WTC11 (cell line): ENCODE data around the gene COL18A1. TPM values are rescaled to one million over a fixed set of nuclear protein-coding genes. Genes with fewer than 3 reads are reported as not detected.

ENCODE experiments used
- AFF4 ChIP-seq: sonication (generic); formaldehyde crosslinking; IDR thresholded peaks from 2 replicates; pipeline ENCODE4 v1.8.1; 2023; ENCODE audit warnings: mild to moderate bottlenecking, missing genetic modification reagents, borderline replicate concordance
- E2F4 ChIP-seq: sonication (generic); formaldehyde crosslinking; IDR thresholded peaks from 2 replicates; pipeline ENCODE4 v1.8.1; 2022; ENCODE audit warnings: low read depth, mild to moderate bottlenecking, moderate library complexity, missing genetic modification reagents, borderline replicate concordance
- ELF4 ChIP-seq: sonication (generic); formaldehyde crosslinking; IDR thresholded peaks from 2 replicates; pipeline ENCODE4 v1.8.1; 2022; ENCODE audit warnings: low read depth, mild to moderate bottlenecking, moderate library complexity, missing genetic modification reagents
- FOXK1 ChIP-seq: sonication (generic); formaldehyde crosslinking; IDR thresholded peaks from 2 replicates; pipeline ENCODE4 v1.8.0; 2022; ENCODE audit warnings: mild to moderate bottlenecking, moderate library complexity, missing genetic modification reagents
- IRF1 ChIP-seq: sonication (generic); formaldehyde crosslinking; IDR thresholded peaks from 2 replicates; pipeline ENCODE4 v1.8.0; 2023; ENCODE audit warnings: missing genetic modification reagents
- NR1H2 ChIP-seq: sonication (generic); formaldehyde crosslinking; IDR thresholded peaks from 2 replicates; pipeline ENCODE4 v1.9.0; 2021; ENCODE audit warnings: mild to moderate bottlenecking, moderate library complexity, missing genetic modification reagents
- PRDM15 ChIP-seq: sonication (generic); formaldehyde crosslinking; IDR thresholded peaks from 2 replicates; pipeline ENCODE4 v1.8.0; 2022; ENCODE audit warnings: missing genetic modification reagents
- RELA ChIP-seq: sonication (generic); formaldehyde crosslinking; IDR thresholded peaks from 2 replicates; pipeline ENCODE4 v1.8.1; 2022; ENCODE audit warnings: missing genetic modification reagents, mild to moderate bottlenecking, borderline replicate concordance
- TP53 ChIP-seq: sonication (generic); formaldehyde crosslinking; IDR thresholded peaks from 2 replicates; pipeline ENCODE4 v1.8.1; 2023; ENCODE audit warnings: mild to moderate bottlenecking, missing genetic modification reagents
- USF2 ChIP-seq: sonication (generic); formaldehyde crosslinking; IDR thresholded peaks from 2 replicates; pipeline ENCODE4 v1.8.1; 2023; ENCODE audit warnings: mild to moderate bottlenecking, missing genetic modification reagents, moderate library complexity
- ZNF138 ChIP-seq: sonication (generic); formaldehyde crosslinking; conservative IDR thresholded peaks from 2 replicates; pipeline ENCODE4 v1.8.1; 2022; ENCODE audit warnings: mild to moderate bottlenecking, moderate library complexity, missing genetic modification reagents
- ZNF232 ChIP-seq: sonication (generic); formaldehyde crosslinking; IDR thresholded peaks from 2 replicates; pipeline ENCODE4 v1.8.0; 2022; ENCODE audit warnings: mild to moderate bottlenecking, missing genetic modification reagents
- ZNF512 ChIP-seq: sonication (generic); formaldehyde crosslinking; IDR thresholded peaks from 2 replicates; pipeline ENCODE4 v1.8.1; 2022; ENCODE audit warnings: missing genetic modification reagents, borderline replicate concordance
- ZSCAN18 ChIP-seq: fragments of 250-450 bp; sonication (Bioruptor Pico); IDR thresholded peaks from 2 replicates; pipeline ENCODE4 v2.1.2; 2022; ENCODE audit warnings: mild to moderate bottlenecking, moderate library complexity
- total RNA-seq: library from RNA; stranded (reverse); gene quantifications from 3 replicates; pipeline ENCODE4 v1.2.3, GENCODE V29; 2021

COL18A1 gene
- total RNA-seq, 1 experiment from 2014 or later, result 231 TPM

GRCh38 chr21:45525910-45526306 is 120.9 kb downstream of the COL18A1 start (continued):
- TF ChIP-seq PRDM15 (CRISPR knock-in tag), result no peak
- TF ChIP-seq ELF4 (CRISPR knock-in tag), result no peak
- no peak for TF ChIP-seq NR1H2 (CRISPR knock-in tag)
- no peak for TF ChIP-seq AFF4 (CRISPR knock-in tag)
- no peak for TF ChIP-seq ZSCAN18
- TF ChIP-seq IRF1 (CRISPR knock-in tag), result no peak
- no peak for TF ChIP-seq RELA (CRISPR knock-in tag)
- TF ChIP-seq ZNF232 (CRISPR knock-in tag), result no peak
- no peak for TF ChIP-seq TP53 (CRISPR knock-in tag)
- no peak for TF ChIP-seq ZNF138 (CRISPR knock-in tag)
- no peak for TF ChIP-seq ZNF512
- TF ChIP-seq E2F4 (CRISPR knock-in tag), result no peak
- no peak for TF ChIP-seq FOXK1 (CRISPR knock-in tag)
- TF ChIP-seq USF2 (CRISPR knock-in tag), result no peak
